H9 (cell line): ENCODE measurements around the gene ARMC2. TPM values are rescaled to one million over a fixed set of nuclear protein-coding genes. Genes with fewer than 3 reads are reported as not detected.

ENCODE experiments used
- DNase-seq: peaks from one replicate; pipeline ENCODE4 v3.0.0-alpha.2; 2017
- H2AFZ ChIP-seq: one replicate; pipeline ENCODE4 v1.6.1; 2013; ENCODE audit warnings: mild to moderate bottlenecking, low read length, control low read depth, moderate library complexity
- H2AK5ac ChIP-seq: 2 replicates; pipeline ENCODE4 v1.6.1; 2013; ENCODE audit warnings: low read length, control low read depth, mixed read lengths; ENCODE audit not compliant: insufficient read length
- H2BK120ac ChIP-seq: one replicate; pipeline ENCODE4 v1.6.1; 2013; ENCODE audit warnings: low read depth, mild to moderate bottlenecking, low read length, control low read depth, inconsistent platforms; ENCODE audit not compliant: poor library complexity, severe bottlenecking
- H2BK12ac ChIP-seq: 2 replicates; pipeline ENCODE4 v1.6.1; 2013; ENCODE audit warnings: low read length, control low read depth, mixed read lengths, low read depth; ENCODE audit not compliant: insufficient read length
- H2BK15ac ChIP-seq: 2 replicates; pipeline ENCODE4 v1.6.1; 2013; ENCODE audit warnings: low read depth, low read length, control low read depth
- H2BK20ac ChIP-seq: one replicate; pipeline ENCODE4 v1.6.1; 2013; ENCODE audit warnings: low read depth, mild to moderate bottlenecking, low read length, control low read depth, inconsistent platforms; ENCODE audit not compliant: poor library complexity, severe bottlenecking
- H2BK5ac ChIP-seq: 2 replicates; pipeline ENCODE4 v1.6.1; 2013; ENCODE audit warnings: low read length, control low read depth, mixed read lengths; ENCODE audit not compliant: insufficient read length
- H3K14ac ChIP-seq: 2 replicates; pipeline ENCODE4 v1.6.1; 2013; ENCODE audit warnings: low read length, control low read depth; ENCODE audit not compliant: insufficient read depth
- H3K18ac ChIP-seq: 2 replicates; pipeline ENCODE4 v1.6.1; 2013; ENCODE audit warnings: low read depth, mild to moderate bottlenecking, mixed read lengths, low read length, control low read depth; ENCODE audit not compliant: insufficient read length
- H3K23ac ChIP-seq: 2 replicates; pipeline ENCODE4 v1.6.1; 2013; ENCODE audit warnings: low read length, control low read depth, mixed read lengths, low read depth; ENCODE audit not compliant: insufficient read length
- H3K23me2 ChIP-seq: 2 replicates; pipeline ENCODE4 v1.6.1; 2013; ENCODE audit warnings: low read depth, mild to moderate bottlenecking, mixed read lengths, low read length, control low read depth; ENCODE audit not compliant: insufficient read length, poor library complexity, severe bottlenecking
- H3K27ac ChIP-seq: 2 replicates; pipeline ENCODE4 v1.5.1; 2013; ENCODE audit warnings: low read length, control low read depth, mixed read lengths, low read depth; ENCODE audit not compliant: insufficient read length
- H3K27me3 ChIP-seq: 2 replicates; pipeline ENCODE4 v1.6.1; 2013; ENCODE audit warnings: low read length, control low read depth, inconsistent platforms; ENCODE audit not compliant: insufficient read depth
- H3K4ac ChIP-seq: 2 replicates; pipeline ENCODE4 v1.6.1; 2013; ENCODE audit warnings: low read depth, mild to moderate bottlenecking, control low read depth, inconsistent platforms, low read length, moderate library complexity
- H3K4me1 ChIP-seq: 2 replicates; pipeline ENCODE4 v1.6.1; 2013; ENCODE audit warnings: low read length, control low read depth, inconsistent platforms; ENCODE audit not compliant: insufficient read depth
- H3K4me2 ChIP-seq: 2 replicates; pipeline ENCODE4 v1.6.1; 2013; ENCODE audit warnings: low read length, control low read depth, mixed read lengths; ENCODE audit not compliant: insufficient read length, insufficient read depth
- H3K56ac ChIP-seq: 2 replicates; pipeline ENCODE4 v1.6.1; 2013; ENCODE audit warnings: low read depth, mild to moderate bottlenecking, mixed read lengths, low read length, control low read depth; ENCODE audit not compliant: insufficient read length
- H3K79me1 ChIP-seq: 2 replicates; pipeline ENCODE4 v1.6.1; 2013; ENCODE audit warnings: low read depth, mild to moderate bottlenecking, moderate library complexity, low read length, control low read depth, inconsistent platforms; ENCODE audit not compliant: insufficient read depth, poor library complexity, severe bottlenecking
- H3K79me2 ChIP-seq: 2 replicates; pipeline ENCODE4 v1.6.1; 2013; ENCODE audit warnings: low read length, control low read depth, inconsistent platforms; ENCODE audit not compliant: insufficient read depth
- H3K9ac ChIP-seq: 2 replicates; pipeline ENCODE4 v1.6.1; 2013; ENCODE audit warnings: low read length, control low read depth, mixed read lengths; ENCODE audit not compliant: insufficient read length; ENCODE audit errors: extremely low read depth
- H3K9me3 ChIP-seq: one replicate; pipeline ENCODE4 v1.6.1; 2013; ENCODE audit warnings: low read depth, low read length, inconsistent platforms; ENCODE audit not compliant: control insufficient read depth
- H3T11ph ChIP-seq: one replicate; pipeline ENCODE4 v1.6.1; 2013; ENCODE audit warnings: mild to moderate bottlenecking, low read length, control low read depth, inconsistent platforms
- H4K20me1 ChIP-seq: one replicate; pipeline ENCODE4 v1.6.1; 2013; ENCODE audit not compliant: control insufficient read depth, insufficient read length, insufficient read depth
- H4K5ac ChIP-seq: 2 replicates; pipeline ENCODE4 v1.6.1; 2013; ENCODE audit warnings: low read depth, mild to moderate bottlenecking, mixed read lengths, low read length, control low read depth; ENCODE audit not compliant: insufficient read length
- H4K8ac ChIP-seq: replicated peaks from 2 replicates; pipeline ENCODE4 v1.6.1; 2013; ENCODE audit warnings: low read length, control low read depth, mixed read lengths, low read depth; ENCODE audit not compliant: insufficient read length
- H4K91ac ChIP-seq: 2 replicates; pipeline ENCODE4 v1.6.1; 2013; ENCODE audit warnings: low read depth, mild to moderate bottlenecking, moderate library complexity, mixed read lengths, low read length, control low read depth; ENCODE audit not compliant: insufficient read length
- H3K27ac Mint-ChIP-seq, 3 experiments: 2 replicates in 2 of 3; 3 replicates in 1 of 3; pipeline ENCODE4 v1.8.0; 2020 to 2021; ENCODE audit warnings: mixed read lengths in 3 of 3, mild to moderate bottlenecking in 1 of 3, moderate library complexity in 1 of 3
- H3K27me3 Mint-ChIP-seq: 2 replicates; pipeline ENCODE4 v1.8.0; 2021; ENCODE audit warnings: low read depth, mild to moderate bottlenecking, moderate library complexity, mixed read lengths
- H3K36me3 Mint-ChIP-seq, 3 experiments: 2 replicates in 2 of 3; 3 replicates in 1 of 3; pipeline ENCODE4 v1.8.0; 2020 to 2021; ENCODE audit warnings: low read depth in 3 of 3, mixed read lengths in 3 of 3; ENCODE audit not compliant: insufficient read depth in 1 of 3
- H3K4me1 Mint-ChIP-seq, 2 experiments: 2 replicates each; pipeline ENCODE4 v1.8.0; 2020; ENCODE audit warnings: mixed read lengths in 2 of 2
- H3K4me3 Mint-ChIP-seq, 2 experiments: 2 replicates in 1 of 2; 3 replicates in 1 of 2; pipeline ENCODE4 v1.8.0; 2020 to 2021; ENCODE audit warnings: mild to moderate bottlenecking in 2 of 2, mixed read lengths in 2 of 2, moderate library complexity in 1 of 2
- H3K9me3 Mint-ChIP-seq, 2 experiments: 2 replicates in 1 of 2; 3 replicates in 1 of 2; pipeline ENCODE4 v1.8.0; 2020; ENCODE audit warnings: mild to moderate bottlenecking in 2 of 2, mixed read lengths in 2 of 2, moderate library complexity in 1 of 2
- WGBS: extraction: QIAGEN DNeasy Blood & Tissue Kit; methylation state at CpG from one replicate; pipeline ENCODE4 v1.1.7; 2013; ENCODE audit warnings: missing lambda C conversion rate, low lambda C conversion rate, mixed read lengths; ENCODE audit not compliant: insufficient read length; ENCODE audit errors: extremely low coverage; 5-methylcytosine and 5-hydroxymethylcytosine counted together
- total RNA-seq: library from RNA; stranded (reverse); gene quantifications from 2 replicates; pipeline ENCODE4 v1.2.1, GENCODE V29; 2021
- TF ChIP-seq, protein P1 (sequence below): fragments of 200-600 bp; sonication (generic); conservative IDR thresholded peaks from 3 replicates; pipeline ENCODE4 v1.8.0; 2021; ENCODE audit warnings: antibody characterized with exemption, mild to moderate bottlenecking

Gene ARMC2
- total RNA-seq, 1 experiment from 2014 or later = 2.8 TPM

DNA sequence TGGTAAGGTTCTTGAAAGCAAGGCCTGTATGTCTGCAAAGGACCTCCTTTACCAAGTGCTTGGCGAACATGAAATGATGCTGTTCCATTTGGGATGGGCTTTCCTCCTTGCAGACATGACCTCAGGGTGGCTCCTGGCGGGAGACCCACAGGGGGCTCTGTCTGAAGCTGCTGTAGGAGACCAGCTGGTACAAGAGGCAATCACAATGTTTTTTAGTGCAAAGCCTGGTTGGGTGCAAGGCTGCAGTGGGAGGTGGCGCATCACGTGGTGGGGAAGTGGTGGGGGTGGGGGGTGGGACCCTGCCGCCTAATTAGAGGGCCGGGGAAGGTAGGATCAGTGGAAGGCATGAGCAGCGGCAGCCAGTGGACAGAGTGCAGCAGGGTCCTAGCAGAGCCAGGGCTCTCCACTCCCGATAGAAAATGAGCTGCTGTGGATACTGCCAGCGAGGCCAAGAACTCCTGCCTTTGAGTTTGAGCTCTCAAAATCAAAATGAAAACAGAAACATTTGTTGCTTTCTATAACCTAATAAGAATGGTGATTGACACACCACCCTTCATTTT, 9.1 kb upstream of the ARMC2 start:
- no peak overlapping the region for H3K56ac ChIP-seq
- H2AK5ac ChIP-seq = no peak overlapping the region
- DNase-seq = peak; percentile 47
- H2BK5ac ChIP-seq = no peak overlapping the region
- H2AFZ ChIP-seq = no peak overlapping the region
- H2BK120ac ChIP-seq = no peak overlapping the region
- H4K8ac ChIP-seq = no peak overlapping the region
- no peaks in the 10 kb centered on the region for H3K9me3 ChIP-seq
- H3K27me3 Mint-ChIP-seq = peaks cover 14% of the 10 kb centered on the region
- no peak overlapping the region for H3K27ac Mint-ChIP-seq
- H4K5ac ChIP-seq = no peak overlapping the region
- peaks cover 5% of the 10 kb centered on the region for H3K4me1 ChIP-seq
- no peak overlapping the region for H3K14ac ChIP-seq
- no peak overlapping the region for H3T11ph ChIP-seq
- H4K20me1 ChIP-seq = no peaks in the 10 kb centered on the region
- no peak overlapping the region for H2BK20ac ChIP-seq
- no peak overlapping the region for H3K18ac ChIP-seq
- H3K9ac ChIP-seq = no peak overlapping the region
- no peaks in the 10 kb centered on the region for H3K36me3 Mint-ChIP-seq
- H3K4me3 Mint-ChIP-seq = peak overlapping the region in 1 of 2 experiments; percentile 60; a peak in 2 of 5 replicates
- H3K79me2 ChIP-seq = no peaks in the 10 kb centered on the region
- H3K27me3 ChIP-seq = no peaks in the 10 kb centered on the region
- no peak overlapping the region for H3K27ac ChIP-seq
- H3K4me2 ChIP-seq = peak overlapping the region; percentile 26
- H3K23ac ChIP-seq = no peak overlapping the region
- TF ChIP-seq, protein P1, sequence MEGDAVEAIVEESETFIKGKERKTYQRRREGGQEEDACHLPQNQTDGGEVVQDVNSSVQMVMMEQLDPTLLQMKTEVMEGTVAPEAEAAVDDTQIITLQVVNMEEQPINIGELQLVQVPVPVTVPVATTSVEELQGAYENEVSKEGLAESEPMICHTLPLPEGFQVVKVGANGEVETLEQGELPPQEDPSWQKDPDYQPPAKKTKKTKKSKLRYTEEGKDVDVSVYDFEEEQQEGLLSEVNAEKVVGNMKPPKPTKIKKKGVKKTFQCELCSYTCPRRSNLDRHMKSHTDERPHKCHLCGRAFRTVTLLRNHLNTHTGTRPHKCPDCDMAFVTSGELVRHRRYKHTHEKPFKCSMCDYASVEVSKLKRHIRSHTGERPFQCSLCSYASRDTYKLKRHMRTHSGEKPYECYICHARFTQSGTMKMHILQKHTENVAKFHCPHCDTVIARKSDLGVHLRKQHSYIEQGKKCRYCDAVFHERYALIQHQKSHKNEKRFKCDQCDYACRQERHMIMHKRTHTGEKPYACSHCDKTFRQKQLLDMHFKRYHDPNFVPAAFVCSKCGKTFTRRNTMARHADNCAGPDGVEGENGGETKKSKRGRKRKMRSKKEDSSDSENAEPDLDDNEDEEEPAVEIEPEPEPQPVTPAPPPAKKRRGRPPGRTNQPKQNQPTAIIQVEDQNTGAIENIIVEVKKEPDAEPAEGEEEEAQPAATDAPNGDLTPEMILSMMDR = no peak
- H3K9me3 Mint-ChIP-seq = no peaks in the 10 kb centered on the region
- H3K4me1 Mint-ChIP-seq = peaks cover 22 to 23% of the 10 kb centered on the region in 2 experiments
- H3K79me1 ChIP-seq = no peaks in the 10 kb centered on the region
- no peak overlapping the region for H2BK15ac ChIP-seq
- H3K4ac ChIP-seq = no peak overlapping the region
- WGBS = no CpG with 5 or more reads among the region's 9 CpGs
- H2BK12ac ChIP-seq = no peak overlapping the region
- no peak overlapping the region for H4K91ac ChIP-seq
- no peaks in the 10 kb centered on the region for H3K23me2 ChIP-seq
